GM15510 (cell line): ENCODE measurements around the gene MFSD2A.
A peak's percentile ranks its signal among the peaks of the same experiment; 100 is the strongest.

Experiments
- POLR2A ChIP-seq: IDR thresholded peaks from 3 replicates; pipeline ENCODE4 v1.6.1; 2011; ENCODE audit warnings: borderline replicate concordance; ENCODE audit not compliant: insufficient read length; ENCODE audit errors: extremely low read depth

The MFSD2A gene

GRCh38 chr1:39954870-39955546, at the start of gene MFSD2A:
Gene MFSD2A (plus strand): TSS chr1:39955145. CDS start chr1:39955293, 148 bp downstream.
- peak; percentile 89 for TF ChIP-seq POLR2A

- no peak for TF ChIP-seq POLR2A
Observed at GRCh38 chr1:39905172-39905571, 49.8 kb upstream of the MFSD2A start.

GRCh38 chr1:39907528-39908453, 47.2 kb upstream of the MFSD2A start:
- TF ChIP-seq POLR2A = no peak

- TF ChIP-seq POLR2A = no peak
Observed at GRCh38 chr1:39908534-39908933, 46.4 kb upstream of the MFSD2A start.

- no peak for TF ChIP-seq POLR2A
Observed at GRCh38 chr1:39910263-39910662, 44.7 kb upstream of the MFSD2A start.

GRCh38 chr1:39915499-39916129, 39.3 kb upstream of the MFSD2A start:
- no peak for TF ChIP-seq POLR2A

- TF ChIP-seq POLR2A = no peak
Observed at GRCh38 chr1:39917825-39918224, 37.1 kb upstream of the MFSD2A start.

GRCh38 chr1:39919545-39919944, 35.4 kb upstream of the MFSD2A start:
- TF ChIP-seq POLR2A = no peak

GRCh38 chr1:39922251-39922688, 32.7 kb upstream of the MFSD2A start:
- no peak for TF ChIP-seq POLR2A

- TF ChIP-seq POLR2A = no peak
Observed at GRCh38 chr1:39925721-39926342, 29.1 kb upstream of the MFSD2A start.

GRCh38 chr1:39926343-39926793, 28.6 kb upstream of the MFSD2A start:
- no peak for TF ChIP-seq POLR2A

GRCh38 chr1:39926820-39927219, 28.1 kb upstream of the MFSD2A start:
- TF ChIP-seq POLR2A = no peak

GRCh38 chr1:39927538-39927937, 27.4 kb upstream of the MFSD2A start:
- no peak for TF ChIP-seq POLR2A

GRCh38 chr1:39928809-39929587, 25.9 kb upstream of the MFSD2A start:
- TF ChIP-seq POLR2A = no peak
